Loucy (cell line): ENCODE data around the gene EXOC5.

Source experiments
- EZH2phosphoT487 ChIP-seq: fragments of 200-600 bp; IDR thresholded peaks from 2 replicates; pipeline ENCODE4 v1.6.1; 2018; ENCODE audit warnings: antibody characterized with exemption, mild to moderate bottlenecking, moderate library complexity, borderline replicate concordance
- TF ChIP-seq, protein P1 (sequence below): fragments of 200-600 bp; sonication (generic); conservative IDR thresholded peaks from 2 replicates; pipeline ENCODE4 v1.5.1; 2014; ENCODE audit warnings: mild to moderate bottlenecking, antibody characterized with exemption, low read length

DNA sequence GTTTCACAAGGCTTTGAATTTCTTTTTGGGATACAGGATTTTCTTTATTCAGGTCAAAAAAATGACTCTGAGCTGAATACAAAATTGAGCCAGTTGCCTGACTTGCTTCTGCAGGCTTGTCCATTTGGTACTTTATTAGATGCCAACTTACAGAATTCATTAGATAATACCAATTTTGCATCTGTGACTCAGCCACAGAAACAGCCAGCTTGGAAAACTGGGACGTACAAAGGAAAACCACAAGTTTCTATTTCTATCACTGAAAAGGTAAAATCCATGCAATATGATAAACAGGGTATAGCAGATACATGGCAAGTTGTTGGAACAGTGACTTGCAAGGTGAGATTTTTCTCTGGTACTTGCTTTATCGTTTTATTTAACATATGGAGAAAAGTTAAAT is 5.8 kb upstream of the EXOC5 start:
- TF ChIP-seq, protein P1, sequence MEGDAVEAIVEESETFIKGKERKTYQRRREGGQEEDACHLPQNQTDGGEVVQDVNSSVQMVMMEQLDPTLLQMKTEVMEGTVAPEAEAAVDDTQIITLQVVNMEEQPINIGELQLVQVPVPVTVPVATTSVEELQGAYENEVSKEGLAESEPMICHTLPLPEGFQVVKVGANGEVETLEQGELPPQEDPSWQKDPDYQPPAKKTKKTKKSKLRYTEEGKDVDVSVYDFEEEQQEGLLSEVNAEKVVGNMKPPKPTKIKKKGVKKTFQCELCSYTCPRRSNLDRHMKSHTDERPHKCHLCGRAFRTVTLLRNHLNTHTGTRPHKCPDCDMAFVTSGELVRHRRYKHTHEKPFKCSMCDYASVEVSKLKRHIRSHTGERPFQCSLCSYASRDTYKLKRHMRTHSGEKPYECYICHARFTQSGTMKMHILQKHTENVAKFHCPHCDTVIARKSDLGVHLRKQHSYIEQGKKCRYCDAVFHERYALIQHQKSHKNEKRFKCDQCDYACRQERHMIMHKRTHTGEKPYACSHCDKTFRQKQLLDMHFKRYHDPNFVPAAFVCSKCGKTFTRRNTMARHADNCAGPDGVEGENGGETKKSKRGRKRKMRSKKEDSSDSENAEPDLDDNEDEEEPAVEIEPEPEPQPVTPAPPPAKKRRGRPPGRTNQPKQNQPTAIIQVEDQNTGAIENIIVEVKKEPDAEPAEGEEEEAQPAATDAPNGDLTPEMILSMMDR = no peak
- TF ChIP-seq EZH2phosphoT487 = no peak
